Activated CD4-positive, alpha-beta T cell treated with anti-CD3 and anti-CD28 coated beads for 48 hours (primary cell): ENCODE data around the gene CUEDC1.
"Not testable (repeated sequence)": the region's sequence is repeated elsewhere in the genome, so short reads cannot be mapped to it uniquely, and the experiment has no call there.

ENCODE experiments used
- DNase-seq: peaks from one replicate; pipeline ENCODE4 v3.0.0-alpha.2; 2020

The CUEDC1 gene

DNA sequence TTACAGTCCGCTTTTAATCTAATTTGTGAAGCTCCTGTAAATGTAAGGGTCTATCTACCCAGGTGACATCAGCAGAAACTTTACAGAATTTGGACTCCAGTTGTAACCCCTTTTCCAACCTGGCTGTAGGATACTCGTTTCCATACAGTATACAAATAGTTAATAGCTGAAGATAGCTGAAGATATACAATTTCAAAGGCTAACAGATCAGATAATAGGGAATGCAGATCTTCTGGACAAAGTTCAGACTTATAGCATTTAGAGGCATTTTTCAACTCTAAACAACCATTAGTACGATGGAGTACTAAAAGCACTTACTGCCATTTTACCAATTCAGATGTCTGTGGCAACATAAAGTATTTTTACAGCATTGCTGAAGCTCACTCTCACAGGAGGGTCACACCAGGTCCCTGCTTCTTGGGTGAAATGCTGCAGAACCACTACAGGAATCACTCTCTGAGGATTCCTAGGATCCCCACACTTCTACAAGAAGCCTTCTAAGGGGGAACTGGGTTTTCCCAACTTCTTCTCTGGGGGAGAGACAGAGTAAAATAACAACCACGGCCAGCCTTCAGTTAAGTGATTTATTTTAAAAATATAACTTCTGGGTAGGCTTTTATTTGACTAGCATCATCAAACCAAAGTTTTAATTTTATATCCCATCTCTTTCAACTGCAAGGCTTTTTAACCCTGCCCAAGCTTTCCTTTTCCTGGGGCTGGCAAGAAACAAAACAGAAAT lies 29.9 kb upstream of the CUEDC1 start:
- no peak for DNase-seq

GRCh38 chr17:57984261-57984890 lies 29.2 kb upstream of the CUEDC1 start:
- DNase-seq = no peak

GRCh38 chr17:57983446-57983845 lies 28.2 kb upstream of the CUEDC1 start:
- no peak for DNase-seq

GRCh38 chr17:57982452-57983170 lies 27.4 kb upstream of the CUEDC1 start:
- no peak for DNase-seq

- DNase-seq = no peak
Observed at GRCh38 chr17:57980522-57980921, 25.3 kb upstream of the CUEDC1 start.

- DNase-seq = no peak
Observed at GRCh38 chr17:57979076-57979475, 23.9 kb upstream of the CUEDC1 start.

GRCh38 chr17:57976594-57976993 lies 21.4 kb upstream of the CUEDC1 start:
- no peak for DNase-seq

DNA sequence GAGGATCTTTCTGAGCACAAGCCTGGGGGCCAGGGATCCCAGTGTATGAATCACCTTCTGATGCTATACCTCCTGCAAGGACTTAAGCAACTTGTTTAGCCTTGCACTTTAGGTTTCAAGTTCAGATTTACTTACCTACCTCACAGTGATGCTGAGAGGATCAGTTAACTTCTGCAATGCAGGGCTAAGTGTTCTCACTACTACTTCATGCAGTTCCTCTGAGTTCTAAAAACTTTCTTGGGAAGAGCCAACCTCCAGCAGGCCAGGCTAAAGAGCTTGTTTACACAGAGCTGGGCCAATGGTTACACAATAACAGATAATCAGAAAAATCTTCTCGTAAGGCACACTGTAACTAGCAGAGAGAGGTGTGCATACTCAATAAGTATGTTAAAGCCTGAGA lies 19.8 kb upstream of the CUEDC1 start:
- DNase-seq = no peak

GRCh38 chr17:57974053-57974824 lies 19.0 kb upstream of the CUEDC1 start:
- not testable (repeated sequence) for DNase-seq

DNA sequence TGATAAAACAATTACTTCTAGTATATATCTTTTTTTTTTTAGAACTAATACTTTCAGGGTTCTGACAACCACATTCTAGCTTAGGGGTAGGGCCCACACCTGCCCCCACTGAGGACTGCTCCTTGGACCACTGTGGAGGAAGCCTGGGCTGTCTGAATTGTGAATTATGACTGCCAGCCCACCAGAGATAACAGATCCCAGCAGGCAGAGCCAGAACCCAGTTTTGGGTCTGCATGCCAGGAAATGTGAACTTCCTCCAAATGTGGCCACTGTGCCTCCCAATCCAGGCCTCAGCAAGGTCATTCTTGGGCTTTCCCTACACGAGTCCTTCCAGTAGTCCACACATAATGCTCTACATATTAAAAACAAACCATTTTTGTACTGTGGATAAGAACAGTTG lies 16.9 kb upstream of the CUEDC1 start:
- no peak for DNase-seq

DNA sequence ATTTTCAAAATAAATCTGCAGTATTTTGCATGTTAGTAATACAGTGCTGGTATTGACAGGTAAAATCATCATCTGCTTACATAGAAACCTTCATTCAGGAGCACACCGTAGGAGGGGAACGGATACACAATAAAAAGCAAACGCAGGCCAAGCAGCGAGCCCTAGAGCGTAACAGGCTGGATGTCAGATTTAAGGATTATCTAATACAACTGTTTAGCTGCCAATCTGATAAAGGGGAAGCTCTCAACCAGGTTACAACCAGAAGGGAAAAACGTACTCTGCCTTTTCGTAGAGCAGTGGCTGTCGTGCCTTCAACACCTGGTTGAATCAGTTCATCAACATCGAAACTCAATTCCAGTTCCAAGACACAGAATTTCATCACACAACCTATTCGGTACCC lies 16.4 kb upstream of the CUEDC1 start:
- no peak for DNase-seq

GRCh38 chr17:57970710-57971109 lies 15.5 kb upstream of the CUEDC1 start:
- no peak for DNase-seq

DNA sequence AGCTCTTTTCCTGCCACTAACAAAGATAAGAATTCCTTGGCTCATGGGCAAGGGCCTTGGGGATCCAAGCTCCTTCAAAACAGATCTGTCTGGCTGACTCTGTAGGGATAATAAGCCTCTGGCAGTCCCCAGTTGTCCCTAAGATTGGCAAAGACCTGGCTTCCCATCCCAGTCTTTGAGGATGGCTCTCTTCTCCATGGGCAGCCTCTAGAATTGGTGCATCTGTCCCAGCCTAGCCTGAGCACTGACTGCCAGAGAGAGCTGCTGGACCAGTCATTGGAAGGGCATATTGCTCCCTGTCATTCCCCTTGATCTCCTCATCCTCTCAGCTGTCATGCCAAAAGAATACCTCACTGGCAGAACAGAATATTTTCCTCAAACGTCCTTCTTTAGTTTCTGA lies 13.2 kb upstream of the CUEDC1 start:
- DNase-seq = no peak

GRCh38 chr17:57966875-57967274 lies 11.7 kb upstream of the CUEDC1 start:
- DNase-seq = no peak

DNA sequence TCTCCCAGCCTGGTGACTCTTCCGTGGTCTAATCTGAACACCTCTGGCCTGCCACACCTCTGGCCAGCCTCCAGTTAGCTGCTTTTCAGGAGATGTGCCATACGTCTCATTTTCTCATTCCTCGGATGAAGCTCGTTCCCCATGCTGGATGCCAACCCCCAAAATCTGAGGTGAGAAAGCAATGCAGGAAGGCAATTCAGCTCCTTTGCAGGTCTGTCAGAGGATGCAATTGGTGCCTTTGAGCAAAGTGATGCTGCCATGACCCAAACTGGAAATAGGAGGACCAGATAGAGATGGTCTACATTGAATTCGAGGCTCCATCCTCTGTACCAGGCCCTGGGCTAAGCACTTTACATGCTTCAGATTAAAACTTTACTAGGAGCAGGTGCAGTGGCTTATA lies 11.0 kb upstream of the CUEDC1 start:
- DNase-seq = no peak

GRCh38 chr17:57965521-57966160 lies 10.4 kb upstream of the CUEDC1 start:
- no peak for DNase-seq

- DNase-seq = no peak
Observed at GRCh38 chr17:57963149-57963511, 7.9 kb upstream of the CUEDC1 start.

GRCh38 chr17:57962279-57963148 lies 7.3 kb upstream of the CUEDC1 start:
- DNase-seq = no peak

DNA sequence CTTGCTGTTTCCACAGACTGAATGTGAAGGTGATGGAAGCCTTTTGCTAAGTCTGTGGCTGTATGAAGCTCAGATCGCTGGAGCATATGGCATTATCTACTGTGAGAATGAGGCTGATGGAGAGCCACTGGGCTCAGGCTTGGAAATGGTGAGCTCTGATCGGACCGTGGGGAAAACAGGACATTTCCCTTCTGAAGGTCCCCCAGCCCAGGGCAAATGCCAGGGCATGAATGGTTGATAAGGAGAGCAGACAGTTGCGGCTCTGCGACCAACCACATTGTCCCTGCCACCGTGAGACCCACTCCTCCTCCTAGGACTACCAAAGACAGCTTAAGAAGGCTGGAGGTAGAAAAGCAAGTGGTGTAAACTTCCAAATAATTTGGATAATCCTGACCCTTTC lies 4.7 kb upstream of the CUEDC1 start:
- DNase-seq = no peak

DNA sequence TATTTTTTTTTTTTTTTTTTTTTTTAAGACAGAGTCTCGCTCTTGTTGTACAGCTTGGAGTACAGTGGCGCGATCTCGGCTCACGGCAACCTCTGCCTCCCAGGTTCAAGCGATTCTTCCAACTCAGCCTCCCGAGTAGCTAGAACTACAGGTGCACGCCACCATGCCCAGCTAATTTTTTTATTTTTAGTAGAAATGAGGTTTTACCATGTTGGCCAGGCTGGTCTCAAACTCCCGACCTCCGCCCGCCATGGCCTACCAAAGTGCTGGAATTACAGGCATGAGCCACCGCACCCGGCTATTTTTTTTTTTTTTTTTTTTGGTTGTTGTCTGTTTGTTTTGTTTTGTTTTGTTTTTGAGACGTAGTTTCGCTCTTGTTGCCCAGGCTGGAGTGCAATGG lies 3.2 kb upstream of the CUEDC1 start:
- not testable (repeated sequence) for DNase-seq

DNA sequence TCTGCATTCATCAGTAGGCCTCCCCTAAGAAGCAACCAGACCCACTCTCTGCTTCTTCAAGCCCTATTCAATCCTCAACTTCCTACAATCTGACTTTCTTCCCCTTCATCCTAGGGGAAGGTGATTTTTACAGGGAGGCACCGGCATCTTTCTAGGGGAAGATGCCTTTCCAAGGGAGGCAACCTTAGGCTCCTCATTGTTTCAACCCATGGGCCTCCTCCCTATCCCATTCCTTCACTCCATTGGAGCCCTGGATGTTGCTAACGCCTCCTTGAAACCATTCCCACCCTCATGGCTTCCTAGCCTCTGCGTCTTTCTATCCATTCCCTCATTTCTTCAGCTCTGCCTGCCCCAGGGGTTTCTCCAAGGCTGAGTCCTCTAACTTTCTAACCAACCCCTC lies 2.7 kb upstream of the CUEDC1 start:
- DNase-seq = no peak
